Testis (tissue), 3 donors: ENCODE measurements around the gene ELMO1. TPM values are rescaled to one million over a fixed set of nuclear protein-coding genes. Genes with fewer than 3 reads are reported as not detected.

Experiments
- DNase-seq: peaks from one replicate; pipeline ENCODE4 v3.0.0-alpha.2; 2019
- H3K27ac ChIP-seq, 2 donors: fragments of 200-600 bp; sonication (generic); one replicate each; pipeline ENCODE4 v1.5.1; 2019
- H3K27me3 ChIP-seq: fragments of 200-600 bp; sonication (generic); one replicate; pipeline ENCODE4 v1.5.1; 2019
- H3K36me3 ChIP-seq: fragments of 200-600 bp; sonication (generic); one replicate; pipeline ENCODE4 v1.5.1; 2017; ENCODE audit warnings: low read depth; ENCODE audit errors: missing control alignments
- H3K4me1 ChIP-seq: fragments of 200-600 bp; sonication (generic); one replicate; pipeline ENCODE4 v1.5.1; 2019
- H3K4me3 ChIP-seq, 2 donors: fragments of 200-600 bp; sonication (generic); one replicate each; pipeline ENCODE4 v1.5.1; 2017 to 2019
- H3K9me3 ChIP-seq: fragments of 200-600 bp; sonication (generic); one replicate; pipeline ENCODE4 v1.5.1; 2017
- CTCF ChIP-seq, 3 experiments: fragments of 450-650 bp in 2 of 3; fragments of 200-600 bp in 1 of 3; sonication (generic) in 1 of 3; IDR thresholded peaks; one replicate each; pipeline ENCODE4 v1.5.1; 2016 to 2019; ENCODE audit warnings: antibody characterized with exemption in 3 of 3, mild to moderate bottlenecking in 2 of 3, moderate library complexity in 1 of 3
- POLR2A ChIP-seq: fragments of 450-650 bp; IDR thresholded peaks from one replicate; pipeline ENCODE4 v1.6.1; 2017; ENCODE audit warnings: antibody characterized with exemption, mild to moderate bottlenecking, moderate library complexity
- WGBS, 2 donors: methylation state at CpG; one replicate each; pipeline ENCODE4 v1.1.5; 2018; 5-methylcytosine and 5-hydroxymethylcytosine counted together
- intact Hi-C: fragments of 100-400 bp; cut with DNase I; formaldehyde crosslinking; loops from one replicate; pipeline ENCODE4 v1.15.1; 2023; ENCODE audit warnings: low total_unique reads
- polyA plus RNA-seq: library from polyadenylated mRNA; stranded (reverse); fragments of 350-450 nt; fragmentation: Illumina TruSeq; extraction: RNeasy Lipid Tissue Mini Kit (QIAGEN cat#74804); gene quantifications from one replicate; pipeline ENCODE4 v1.2.3, GENCODE V29; 2014; ENCODE audit warnings: low read depth, low replicate concordance; ENCODE audit not compliant: insufficient read depth
- total RNA-seq, 2 donors: library from RNA; depleted of rRNA; stranded (reverse); fragments of >200 nt; gene quantifications; one replicate each; pipeline ENCODE4 v1.2.3, GENCODE V29; 2016

The ELMO1 gene
- total and polyA plus RNA-seq, 3 donors from 2014 or later = 12.9 to 47.2 (median 36.5) TPM

- WGBS, 2 donors = 92 to 94% methylated on average over 5 of the region's 5 CpGs
- no peak for DNase-seq
- Histone ChIP-seq H3K4me1 (no peaks in the 10 kb centered on the region), H3K27ac (no peak overlapping the region), H3K36me3 (no peaks in the 10 kb centered on the region), H3K9me3 (no peaks in the 10 kb centered on the region), H3K27me3 (no peaks in the 10 kb centered on the region), H3K4me3 (no peak overlapping the region)
- TF ChIP-seq POLR2A (no peak), CTCF (IDR thresholded peaks at IDR 0.05) (no peak)
- intact Hi-C loops = no loop called here
Measured at GRCh38 chr7:36944838-36945237, 503.8 kb downstream of the ELMO1 start.

- Histone ChIP-seq H3K4me3 (no peak overlapping the region), H3K27me3 (no peaks in the 10 kb centered on the region), H3K4me1 (no peaks in the 10 kb centered on the region), H3K36me3 (no peaks in the 10 kb centered on the region), H3K9me3 (no peaks in the 10 kb centered on the region), H3K27ac (no peak overlapping the region)
- WGBS, 2 donors = 70 to 72% methylated on average over 8 of the region's 8 CpGs
- TF ChIP-seq POLR2A = no peak
- no peak for TF ChIP-seq CTCF (IDR thresholded peaks at IDR 0.05)
- intact Hi-C loops = no loop called here
- no peak for DNase-seq
Measured at GRCh38 chr7:36943591-36944435, 504.9 kb downstream of the ELMO1 start.

- intact Hi-C loops = no loop called here
- H3K4me3 ChIP-seq = no peak overlapping the region
- no peaks in the 10 kb centered on the region for H3K27me3 ChIP-seq
- H3K36me3 ChIP-seq = no peaks in the 10 kb centered on the region
- no peaks in the 10 kb centered on the region for H3K9me3 ChIP-seq
- no peak for TF ChIP-seq CTCF (IDR thresholded peaks at IDR 0.05)
- no peak for TF ChIP-seq POLR2A
- 73 to 75% methylated on average over 9 of the region's 9 CpGs for WGBS, 2 donors
- H3K4me1 ChIP-seq = no peaks in the 10 kb centered on the region
- no peak for DNase-seq
- H3K27ac ChIP-seq = no peak overlapping the region
Measured at GRCh38 chr7:36942955-36943354, 505.7 kb downstream of the ELMO1 start.

GRCh38 chr7:36942541-36942940 is 506.1 kb downstream of the ELMO1 start:
- H3K4me1 ChIP-seq = no peaks in the 10 kb centered on the region
- H3K27ac ChIP-seq = no peak overlapping the region
- DNase-seq = no peak
- no peak overlapping the region for H3K4me3 ChIP-seq
- 42 to 45% methylated on average over 4 of the region's 4 CpGs for WGBS, 2 donors
- TF ChIP-seq CTCF (IDR thresholded peaks at IDR 0.05) (no peak), POLR2A (no peak)
- no peaks in the 10 kb centered on the region for H3K27me3 ChIP-seq
- no peaks in the 10 kb centered on the region for H3K9me3 ChIP-seq
- intact Hi-C loops = no loop called here
- no peaks in the 10 kb centered on the region for H3K36me3 ChIP-seq

GRCh38 chr7:36942025-36942424 is 506.6 kb downstream of the ELMO1 start:
- no peak for DNase-seq
- 71 to 72% methylated on average over 3 of the region's 3 CpGs for WGBS, 2 donors
- H3K27ac ChIP-seq = no peak overlapping the region

More at GRCh38 chr7:36942025-36942424, 506.6 kb downstream of the ELMO1 start:
- Histone ChIP-seq H3K9me3 (no peaks in the 10 kb centered on the region), H3K4me1 (no peaks in the 10 kb centered on the region), H3K27me3 (no peaks in the 10 kb centered on the region), H3K36me3 (no peaks in the 10 kb centered on the region), H3K4me3 (no peak overlapping the region)
- intact Hi-C loops = no loop called here
- TF ChIP-seq CTCF (IDR thresholded peaks at IDR 0.05) (no peak), POLR2A (no peak)
